CD4-positive, alpha-beta memory T cell (primary cell): ENCODE data around the gene CARM1. TPM values are rescaled to one million over a fixed set of nuclear protein-coding genes. Genes with fewer than 3 reads are reported as not detected.

Source experiments
- CTCF ChIA-PET: fragments of 350-600 bp; sonication (Branson Sonifier 250); formaldehyde crosslinking; loops from one replicate; lab custom pipeline; 2021; ENCODE audit warnings: inconsistent platforms; ENCODE audit not compliant: partially characterized antibody; lab: Charles Lee
- POLR2A ChIA-PET: fragments of 350-600 bp; sonication (Branson Sonifier 250); formaldehyde crosslinking; loops from one replicate; lab custom pipeline; 2021; ENCODE audit not compliant: partially characterized antibody; lab: Charles Lee
- DNase-seq, 5 donors: peaks; one replicate each; pipeline versions ENCODE4 v3.0.0 to v3.0.0-alpha.2; 2020 to 2022; ENCODE audit warnings: mixed read lengths in 1 of 5
- H3K27ac ChIP-seq: one replicate; pipeline ENCODE4 v1.7.0; 2013; ENCODE audit warnings: low read depth, low read length
- H3K27me3 ChIP-seq: 2 replicates; pipeline ENCODE4 v1.7.0; 2013; ENCODE audit warnings: mild to moderate bottlenecking, low read length, moderate library complexity; ENCODE audit not compliant: insufficient read depth
- H3K36me3 ChIP-seq: 2 replicates; pipeline ENCODE4 v1.7.0; 2013; ENCODE audit warnings: mild to moderate bottlenecking, low read length, moderate library complexity; ENCODE audit not compliant: insufficient read depth
- H3K4me1 ChIP-seq: 2 replicates; pipeline ENCODE4 v1.7.0; 2013; ENCODE audit warnings: mild to moderate bottlenecking, low read length, moderate library complexity; ENCODE audit not compliant: insufficient read depth
- H3K4me3 ChIP-seq, 2 donors: one replicate each; pipeline ENCODE4 v1.7.0; 2013; ENCODE audit warnings: low read length in 2 of 2, mild to moderate bottlenecking in 1 of 2
- H3K9me3 ChIP-seq, 2 donors: one replicate each; pipeline ENCODE4 v1.7.0; 2013; ENCODE audit warnings: low read length in 2 of 2, control low read depth in 1 of 2; ENCODE audit not compliant: control insufficient read depth in 1 of 2
- H3K27ac Mint-ChIP-seq, 7 donors: one replicate each; pipeline ENCODE4 v1.8.0; 2020 to 2021; ENCODE audit warnings: mixed read lengths in 7 of 7, mild to moderate bottlenecking in 6 of 7, inconsistent platforms in 3 of 7, moderate library complexity in 3 of 7
- H3K27me3 Mint-ChIP-seq, 2 donors: one replicate each; pipeline ENCODE4 v1.8.0; 2020 to 2021; ENCODE audit warnings: mixed read lengths in 2 of 2
- H3K36me3 Mint-ChIP-seq, 2 donors: one replicate each; pipeline ENCODE4 v1.8.0; 2020 to 2021; ENCODE audit warnings: mixed read lengths in 2 of 2, inconsistent platforms in 1 of 2, mild to moderate bottlenecking in 1 of 2
- H3K4me1 Mint-ChIP-seq, 4 donors: one replicate each; pipeline ENCODE4 v1.8.0; 2020 to 2021; ENCODE audit warnings: mixed read lengths in 4 of 4, mild to moderate bottlenecking in 1 of 4
- H3K4me3 Mint-ChIP-seq, 8 donors: one replicate each; pipeline ENCODE4 v1.8.0; 2020 to 2021; ENCODE audit warnings: mixed read lengths in 8 of 8, mild to moderate bottlenecking in 7 of 8, moderate library complexity in 6 of 8, inconsistent platforms in 3 of 8
- H3K9me3 Mint-ChIP-seq, 8 donors: one replicate each; pipeline ENCODE4 v1.8.0; 2020 to 2021; ENCODE audit warnings: mixed read lengths in 8 of 8, mild to moderate bottlenecking in 5 of 8, inconsistent platforms in 3 of 8, moderate library complexity in 1 of 8
- intact Hi-C: fragments of 100-400 bp; cut with micrococcal nuclease; formaldehyde crosslinking; loops from one replicate; pipeline ENCODE4 v1.15.1; 2023
- polyA plus RNA-seq, 2 donors: library from polyadenylated mRNA; unstranded; fragments of 300-500 nt; fragmentation: Illumina TruSeq; gene quantifications; one replicate each; pipeline ENCODE4 v1.2.3, GENCODE V29; 2021
- total RNA-seq, 2 experiments: library from RNA; stranded (reverse); gene quantifications; one replicate each; pipeline ENCODE4 v1.2.3, GENCODE V29; 2021

Gene CARM1
- total and polyA plus RNA-seq, 4 experiments from 2014 or later: 0.71 to 26.5 (median 13.5) TPM

GRCh38 chr19:10915130-10916091, 44.1 kb downstream of the CARM1 start:
- Histone ChIP-seq H3K4me3 (no peak overlapping the region), H3K27ac (no peak overlapping the region), H3K9me3 (no peaks in the 10 kb centered on the region), H3K36me3 (peaks cover 13% of the 10 kb centered on the region), H3K27me3 (no peaks in the 10 kb centered on the region), H3K4me1 (no peaks in the 10 kb centered on the region)
- no peaks in the 10 kb centered on the region for H3K4me1 Mint-ChIP-seq
- H3K27ac Mint-ChIP-seq: no peak overlapping the region
- POLR2A ChIA-PET: no interaction called here
- intact Hi-C loops: no loop called here
- peaks cover 8 to 21% of the 10 kb centered on the region in 2 donors for H3K36me3 Mint-ChIP-seq
- H3K9me3 Mint-ChIP-seq: no peaks in the 10 kb centered on the region
- H3K4me3 Mint-ChIP-seq: no peak overlapping the region
- CTCF ChIA-PET: no interaction called here
- no peak for DNase-seq
- no peaks in the 10 kb centered on the region for H3K27me3 Mint-ChIP-seq

- no peaks in the 10 kb centered on the region for H3K27me3 ChIP-seq
- intact Hi-C loops: no loop called here
- H3K9me3 ChIP-seq: no peaks in the 10 kb centered on the region
- CTCF ChIA-PET: no interaction called here
- no peaks in the 10 kb centered on the region for H3K27me3 Mint-ChIP-seq
- H3K27ac ChIP-seq: no peak overlapping the region
- DNase-seq: no peak
- POLR2A ChIA-PET: no interaction called here
- H3K4me3 Mint-ChIP-seq: no peak overlapping the region
- H3K4me1 Mint-ChIP-seq: no peaks in the 10 kb centered on the region
- H3K9me3 Mint-ChIP-seq: no peaks in the 10 kb centered on the region
- no peak overlapping the region for H3K27ac Mint-ChIP-seq
- no peak overlapping the region for H3K4me3 ChIP-seq
- H3K36me3 ChIP-seq: peaks cover 9% of the 10 kb centered on the region
- no peaks in the 10 kb centered on the region for H3K4me1 ChIP-seq
- H3K36me3 Mint-ChIP-seq: peaks cover 8 to 26% of the 10 kb centered on the region in 2 donors
Measured at GRCh38 chr19:10916602-10917001, 45.2 kb downstream of the CARM1 start.

GRCh38 chr19:10918359-10918758, 47.0 kb downstream of the CARM1 start:
- Histone ChIP-seq H3K9me3 (no peaks in the 10 kb centered on the region), H3K4me3 (no peak overlapping the region), H3K4me1 (no peaks in the 10 kb centered on the region), H3K27ac (no peak overlapping the region), H3K36me3 (peaks cover 3% of the 10 kb centered on the region), H3K27me3 (no peaks in the 10 kb centered on the region)
- peaks cover 7 to 23% of the 10 kb centered on the region in 2 donors for H3K36me3 Mint-ChIP-seq
- no peak overlapping the region for H3K4me3 Mint-ChIP-seq
- no peak for DNase-seq
- no peaks in the 10 kb centered on the region for H3K9me3 Mint-ChIP-seq
- intact Hi-C loops: no loop called here
- H3K27me3 Mint-ChIP-seq: no peaks in the 10 kb centered on the region
- ChIA-PET CTCF (interaction anchor here (1.0 to 1.6 kb wide), 2 partner anchors 18 to 20 kb away, joined by 3 to 5 read pairs; no protein-coding TSS in a partner anchor), POLR2A (no interaction called here)
- H3K27ac Mint-ChIP-seq: peak overlapping the region in 1 of 7 donors; percentile 29
- H3K4me1 Mint-ChIP-seq: no peaks in the 10 kb centered on the region

- POLR2A ChIA-PET: no interaction called here
- CTCF ChIA-PET: no interaction called here
- Histone ChIP-seq H3K36me3 (peaks cover 3% of the 10 kb centered on the region), H3K4me1 (no peaks in the 10 kb centered on the region), H3K4me3 (no peak overlapping the region), H3K9me3 (no peaks in the 10 kb centered on the region), H3K27me3 (no peaks in the 10 kb centered on the region), H3K27ac (no peak overlapping the region)
- Mint-ChIP-seq H3K27me3 (no peaks in the 10 kb centered on the region), H3K4me1 (no peaks in the 10 kb centered on the region), H3K36me3 (peaks cover 10 to 29% of the 10 kb centered on the region in 2 donors), H3K27ac (peak overlapping the region in 3 of 7 donors; percentile 37 to 84 (median 42)), H3K9me3 (no peaks in the 10 kb centered on the region), H3K4me3 (no peak overlapping the region)
- intact Hi-C loops: no loop called here
- no peak for DNase-seq
Measured at GRCh38 chr19:10919352-10920287, 48.3 kb downstream of the CARM1 start.

GRCh38 chr19:10920288-10920655, 48.9 kb downstream of the CARM1 start:
- no peaks in the 10 kb centered on the region for H3K9me3 Mint-ChIP-seq
- H3K4me3 Mint-ChIP-seq: no peak overlapping the region
- Histone ChIP-seq H3K4me1 (no peaks in the 10 kb centered on the region), H3K27me3 (no peaks in the 10 kb centered on the region), H3K36me3 (peaks cover 6% of the 10 kb centered on the region), H3K27ac (no peak overlapping the region), H3K9me3 (no peaks in the 10 kb centered on the region), H3K4me3 (no peak overlapping the region)
- H3K27ac Mint-ChIP-seq: peak overlapping the region in 1 of 7 donors; percentile 84
- no peaks in the 10 kb centered on the region for H3K27me3 Mint-ChIP-seq
- intact Hi-C loops: no loop called here
- DNase-seq: no peak
- CTCF ChIA-PET: no interaction called here
- H3K4me1 Mint-ChIP-seq: peaks cover 0 to 1% (median 0%) of the 10 kb centered on the region in 4 donors
- peaks cover 10 to 32% of the 10 kb centered on the region in 2 donors for H3K36me3 Mint-ChIP-seq
- POLR2A ChIA-PET: no interaction called here

- POLR2A ChIA-PET: no interaction called here
- CTCF ChIA-PET: no interaction called here
- intact Hi-C loops: no loop called here
Measured at GRCh38 chr19:10920781-10921180, 49.4 kb downstream of the CARM1 start.

More at GRCh38 chr19:10920781-10921180, 49.4 kb downstream of the CARM1 start:
- H3K9me3 Mint-ChIP-seq: no peaks in the 10 kb centered on the region
- H3K4me1 Mint-ChIP-seq: peaks cover 0 to 5% (median 0%) of the 10 kb centered on the region in 4 donors
- Histone ChIP-seq H3K4me1 (no peaks in the 10 kb centered on the region), H3K27me3 (no peaks in the 10 kb centered on the region), H3K36me3 (peaks cover 9% of the 10 kb centered on the region), H3K9me3 (no peaks in the 10 kb centered on the region), H3K27ac (no peak overlapping the region), H3K4me3 (no peak overlapping the region)
- DNase-seq: no peak
- H3K36me3 Mint-ChIP-seq: peaks cover 10 to 34% of the 10 kb centered on the region in 2 donors
- no peak overlapping the region for H3K4me3 Mint-ChIP-seq
- no peaks in the 10 kb centered on the region for H3K27me3 Mint-ChIP-seq
- H3K27ac Mint-ChIP-seq: no peak overlapping the region
